SK-N-MC (cell line): ENCODE measurements around the gene GCNT4.

Experiments used
- DNase-seq: peaks from one replicate; pipeline ENCODE4 v3.0.0-alpha.2; 2011; ENCODE audit warnings: low read depth, low spot score
- H3K27ac ChIP-seq: fragments of 200-600 bp; sonication (generic); 2 replicates; pipeline ENCODE4 v1.5.1; 2016; ENCODE audit warnings: mixed run types
- H3K36me3 ChIP-seq: fragments of 200-600 bp; sonication (generic); 2 replicates; pipeline ENCODE4 v1.6.1; 2017; ENCODE audit warnings: antibody characterized with exemption, low read length, mixed read lengths; ENCODE audit not compliant: insufficient read depth
- H3K4me3 ChIP-seq: fragments of 200-600 bp; sonication (generic); 2 replicates; pipeline ENCODE4 v1.5.1; 2016
- H3K9ac ChIP-seq: fragments of 200-600 bp; sonication (generic); 2 replicates; pipeline ENCODE4 v1.8.0; 2017; ENCODE audit warnings: mixed run types, mixed read lengths; ENCODE audit not compliant: insufficient read length
- H3K9me3 ChIP-seq: fragments of 200-600 bp; sonication (generic); 2 replicates; pipeline ENCODE4 v1.6.1; 2017; ENCODE audit warnings: low read depth, mild to moderate bottlenecking, antibody characterized with exemption, low read length, moderate library complexity, mixed read lengths
- EZH2 ChIP-seq: fragments of 200-600 bp; sonication (generic); IDR thresholded peaks from one replicate; pipeline ENCODE4 v1.6.1; 2017; ENCODE audit warnings: antibody characterized with exemption
- FOXP2 ChIP-seq: optimal IDR thresholded peaks from 2 replicates; pipeline ENCODE3; 2011; ENCODE audit warnings: mild to moderate bottlenecking, moderate library complexity; ENCODE audit not compliant: insufficient read depth; ENCODE audit errors: extremely low read length, control extremely low read depth
- POLR2AphosphoS5 ChIP-seq: IDR thresholded peaks from 2 replicates; pipeline ENCODE4 v1.6.1; 2012; ENCODE audit warnings: mild to moderate bottlenecking, low read depth, low read length, borderline replicate concordance

GCNT4 gene

GRCh38 chr5:75034137-75034739 is 18.1 kb downstream of the GCNT4 start:
- TF ChIP-seq POLR2AphosphoS5 (no peak), EZH2 (no peak), FOXP2 (no peak)
- DNase-seq: no peak
- no peak overlapping the region for H3K4me3 ChIP-seq
- H3K27ac ChIP-seq: no peak overlapping the region
- H3K36me3 ChIP-seq: no peaks in the 10 kb centered on the region
- H3K9ac ChIP-seq: no peak overlapping the region
- H3K9me3 ChIP-seq: no peaks in the 10 kb centered on the region

DNA sequence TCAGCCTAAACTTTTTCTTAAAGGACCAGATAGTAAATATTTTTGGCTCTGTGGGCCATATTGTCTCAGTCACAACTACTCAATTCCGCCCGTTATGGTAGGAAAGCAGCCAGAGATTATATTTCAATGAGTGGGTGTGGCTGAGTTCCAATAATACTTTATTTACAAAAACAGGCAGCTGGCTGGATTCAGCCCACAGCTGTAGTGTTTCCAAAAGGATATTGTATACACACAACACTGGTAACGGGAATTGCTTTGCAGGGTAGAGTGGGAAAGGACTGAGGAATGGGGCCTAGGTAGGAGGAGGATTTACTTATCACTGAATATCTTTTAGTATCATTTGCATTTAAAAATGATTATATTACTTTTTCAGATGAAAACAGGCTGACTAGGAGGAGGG is 21.0 kb downstream of the GCNT4 start:
- Histone ChIP-seq H3K9me3 (no peaks in the 10 kb centered on the region), H3K4me3 (no peak overlapping the region), H3K9ac (no peak overlapping the region), H3K27ac (no peak overlapping the region), H3K36me3 (no peaks in the 10 kb centered on the region)
- TF ChIP-seq POLR2AphosphoS5 (no peak), FOXP2 (no peak), EZH2 (no peak)
- no peak for DNase-seq

DNA sequence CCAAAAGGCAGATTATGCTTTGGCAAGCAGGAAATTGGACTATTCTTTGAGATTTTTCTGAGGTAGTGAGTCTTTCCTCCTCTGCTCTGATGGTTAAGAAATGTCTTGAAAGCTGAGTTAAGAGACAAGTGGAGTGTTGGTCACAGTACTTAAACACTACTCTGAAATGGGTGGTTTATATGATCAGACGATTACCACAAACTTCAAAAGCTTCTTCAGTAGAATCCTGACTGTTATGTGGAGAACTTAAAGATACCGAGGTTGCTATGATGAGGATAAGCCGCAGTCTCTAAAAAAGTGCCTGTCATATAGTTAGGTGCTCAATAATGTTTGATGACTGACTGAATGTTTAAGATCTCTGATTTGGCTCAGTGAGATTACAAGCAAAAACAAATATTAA is 24.3 kb downstream of the GCNT4 start:
- H3K27ac ChIP-seq: no peak overlapping the region
- TF ChIP-seq POLR2AphosphoS5 (no peak), FOXP2 (no peak), EZH2 (no peak)
- no peak for DNase-seq
- H3K4me3 ChIP-seq: no peak overlapping the region
- no peaks in the 10 kb centered on the region for H3K36me3 ChIP-seq
- H3K9ac ChIP-seq: no peak overlapping the region
- H3K9me3 ChIP-seq: no peaks in the 10 kb centered on the region

- Histone ChIP-seq H3K27ac (no peak overlapping the region), H3K9me3 (no peaks in the 10 kb centered on the region), H3K9ac (no peak overlapping the region), H3K36me3 (no peaks in the 10 kb centered on the region), H3K4me3 (no peak overlapping the region)
- no peak for DNase-seq
- TF ChIP-seq FOXP2: no peak
- no peak for TF ChIP-seq POLR2AphosphoS5
- no peak for TF ChIP-seq EZH2
Observed at GRCh38 chr5:75023368-75024159, 28.8 kb downstream of the GCNT4 start.

DNA sequence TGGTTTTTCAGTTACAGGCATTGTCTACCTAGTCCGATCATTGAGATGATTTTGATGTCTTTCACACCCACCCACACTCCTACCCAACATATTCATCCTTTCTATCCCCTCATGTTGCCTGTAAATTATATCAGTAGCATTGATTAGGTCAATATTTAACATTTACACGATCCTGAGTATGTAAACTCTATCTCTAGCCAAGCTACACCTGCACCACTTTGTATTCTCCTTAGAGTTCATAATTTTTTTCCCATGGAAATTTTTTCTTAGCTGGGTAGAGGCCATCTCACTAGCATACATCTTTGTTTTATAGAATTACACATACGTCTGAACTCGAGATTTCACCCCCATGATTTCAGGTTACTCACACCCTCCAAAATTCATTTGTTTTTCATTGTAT is 30.6 kb downstream of the GCNT4 start:
- no peaks in the 10 kb centered on the region for H3K9me3 ChIP-seq
- H3K27ac ChIP-seq: no peak overlapping the region
- H3K9ac ChIP-seq: no peak overlapping the region
- TF ChIP-seq FOXP2: no peak
- no peak for TF ChIP-seq EZH2
- TF ChIP-seq POLR2AphosphoS5: no peak
- no peak for DNase-seq
- H3K36me3 ChIP-seq: no peaks in the 10 kb centered on the region
- H3K4me3 ChIP-seq: no peak overlapping the region

DNA sequence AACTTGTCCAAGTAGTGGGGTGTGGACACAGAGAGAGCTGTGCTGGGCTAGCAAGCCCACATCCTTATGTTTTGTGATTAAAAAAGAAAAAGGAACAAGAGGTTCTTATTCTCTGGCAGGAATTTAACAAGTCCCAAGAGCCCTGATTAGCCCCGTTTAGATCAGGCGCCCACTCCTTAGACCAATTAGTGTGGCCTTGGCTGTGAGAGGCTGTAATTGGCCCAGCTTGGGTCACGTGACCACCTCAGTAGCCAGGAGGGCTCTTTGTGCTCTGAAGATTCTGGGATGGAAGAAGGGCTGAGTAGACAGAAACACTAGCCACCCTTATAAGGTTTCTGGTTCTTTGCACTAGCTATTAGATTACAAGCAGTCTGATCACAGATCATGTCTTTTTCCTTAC is 31.1 kb downstream of the GCNT4 start:
- no peaks in the 10 kb centered on the region for H3K9me3 ChIP-seq
- no peak overlapping the region for H3K9ac ChIP-seq
- TF ChIP-seq FOXP2 (no peak), POLR2AphosphoS5 (no peak), EZH2 (no peak)
- H3K36me3 ChIP-seq: no peaks in the 10 kb centered on the region
- H3K4me3 ChIP-seq: no peak overlapping the region
- H3K27ac ChIP-seq: no peak overlapping the region
- no peak for DNase-seq

DNA sequence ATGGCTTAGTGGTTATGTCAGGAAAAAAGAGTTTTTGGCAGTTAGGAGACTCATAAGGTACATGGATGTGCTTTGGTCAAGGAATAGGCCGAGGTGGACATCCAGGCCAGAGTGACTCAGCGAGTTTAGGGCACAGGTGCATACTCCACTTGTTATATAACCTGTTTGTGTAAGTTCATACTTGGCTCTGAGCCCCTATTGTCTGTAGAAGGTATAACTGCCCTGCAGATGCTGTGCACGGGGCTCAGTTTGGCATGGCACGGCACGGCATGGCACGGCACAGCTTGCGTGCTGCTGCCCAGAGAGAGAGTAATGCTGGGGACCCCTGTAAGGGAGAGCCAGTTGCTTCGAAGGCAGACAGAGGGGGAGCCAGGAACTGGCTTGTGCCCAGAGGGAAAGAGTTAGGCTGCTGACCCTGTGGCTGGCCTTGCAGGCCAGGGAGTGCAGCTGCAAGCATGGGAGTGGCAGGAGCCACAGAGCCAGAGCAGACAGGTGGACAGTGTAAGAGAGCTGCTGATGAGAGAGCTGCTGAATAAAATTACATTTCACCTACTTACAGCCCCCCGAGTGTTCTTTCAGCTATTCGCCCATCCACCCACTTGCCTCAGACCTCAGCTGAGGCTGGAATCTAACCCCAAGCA is 32.2 kb downstream of the GCNT4 start:
- Histone ChIP-seq H3K27ac (no peak overlapping the region), H3K4me3 (no peak overlapping the region), H3K9ac (no peak overlapping the region), H3K9me3 (no peaks in the 10 kb centered on the region), H3K36me3 (no peaks in the 10 kb centered on the region)
- no peak for TF ChIP-seq EZH2
- DNase-seq: no peak

DNA sequence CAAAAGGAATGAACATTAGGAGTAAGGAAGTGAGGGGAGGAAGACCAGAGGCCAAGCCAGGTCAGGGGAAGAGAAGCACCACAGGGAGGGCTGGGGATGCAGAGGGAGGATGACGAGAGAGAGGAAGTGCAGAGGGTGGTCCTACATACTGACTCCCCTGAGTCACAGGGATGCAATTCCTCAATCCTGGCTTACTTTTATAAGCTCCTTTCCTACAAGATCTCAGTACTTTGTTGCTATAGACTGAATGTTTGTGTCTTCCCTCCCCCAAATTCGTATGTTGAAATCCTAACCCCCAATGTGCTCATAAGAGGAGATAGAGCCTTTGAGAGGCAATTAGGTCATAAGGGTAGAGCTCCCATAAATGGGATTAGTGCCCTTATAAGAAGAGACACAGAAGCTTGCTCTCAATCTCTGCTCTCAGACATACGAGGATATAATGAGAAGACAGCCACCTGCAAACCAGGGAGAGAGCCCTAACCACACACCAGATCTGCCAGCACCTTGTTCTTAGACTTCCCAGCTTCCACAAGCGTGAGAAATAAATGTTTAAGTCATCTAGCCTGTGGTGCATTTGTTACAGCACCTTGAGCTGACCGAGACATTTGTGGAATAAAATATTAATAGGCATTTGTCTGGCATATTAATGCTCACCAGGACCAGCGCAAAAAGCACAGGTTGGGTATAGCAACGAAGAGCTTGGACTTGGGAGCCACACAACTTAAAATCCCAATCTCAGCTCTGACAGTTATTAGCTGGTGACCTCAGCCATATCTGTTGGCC is 33.4 kb downstream of the GCNT4 start:
- no peak for TF ChIP-seq POLR2AphosphoS5
- TF ChIP-seq EZH2: no peak
- TF ChIP-seq FOXP2: no peak
- Histone ChIP-seq H3K4me3 (no peak overlapping the region), H3K36me3 (no peaks in the 10 kb centered on the region), H3K9me3 (no peaks in the 10 kb centered on the region), H3K9ac (no peak overlapping the region), H3K27ac (no peak overlapping the region)
- no peak for DNase-seq
